ENCODE measurements around the gene BRME1.

BRME1 gene

GRCh38 chr19:13881692-13882418 is 24.1 kb downstream of the BRME1 start:
- H3K27ac ChIP-seq = peak overlapping the region; percentile 80

GRCh38 chr19:13881251-13881691 is 24.6 kb downstream of the BRME1 start:
- Histone ChIP-seq H3K27me3 (ENCODE audit: insufficient read depth, low read depth, severe bottlenecking) (no peaks in the 10 kb centered on the region), H3K9me3 (ENCODE audit: severe bottlenecking) (no peaks in the 10 kb centered on the region), H3K4me3 (ENCODE audit: low read depth, low read length) (peak overlapping the region; percentile 8; the same call in 1 of the 2 replicates), H3K27ac (peak overlapping the region; percentile 80), H3K36me3 (no peaks in the 10 kb centered on the region)
- TF ChIP-seq CTCF (IDR thresholded peaks at IDR 0.05; ENCODE audit: low read depth, low read length) = no peak
- peak; percentile 59 for DNase-seq

More at GRCh38 chr19:13881692-13882418, 24.1 kb downstream of the BRME1 start:
- no peak overlapping the region for H3K4me3 ChIP-seq (ENCODE audit: low read depth, low read length)
- H3K9me3 ChIP-seq (ENCODE audit: severe bottlenecking) = no peaks in the 10 kb centered on the region
- no peak for DNase-seq
- no peaks in the 10 kb centered on the region for H3K36me3 ChIP-seq
- no peaks in the 10 kb centered on the region for H3K27me3 ChIP-seq (ENCODE audit: insufficient read depth, low read depth, severe bottlenecking)
- TF ChIP-seq CTCF (IDR thresholded peaks at IDR 0.05; ENCODE audit: low read depth, low read length) = no peak

GRCh38 chr19:13880059-13881043 is 25.6 kb downstream of the BRME1 start:
- peak; percentile 95 for DNase-seq
- no peaks in the 10 kb centered on the region for H3K9me3 ChIP-seq (ENCODE audit: severe bottlenecking)
- H3K27me3 ChIP-seq (ENCODE audit: insufficient read depth, low read depth, severe bottlenecking) = no peaks in the 10 kb centered on the region
- no peaks in the 10 kb centered on the region for H3K36me3 ChIP-seq
- peak; percentile 97 for TF ChIP-seq CTCF (IDR thresholded peaks at IDR 0.05; ENCODE audit: low read depth, low read length)
- peak overlapping the region; percentile 80 for H3K27ac ChIP-seq
- H3K4me3 ChIP-seq (ENCODE audit: low read depth, low read length) = peak overlapping the region; percentile 39

GRCh38 chr19:13877303-13877702 is 28.6 kb downstream of the BRME1 start:
- Histone ChIP-seq H3K4me3 (ENCODE audit: low read depth, low read length) (no peak overlapping the region), H3K27me3 (ENCODE audit: insufficient read depth, low read depth, severe bottlenecking) (no peaks in the 10 kb centered on the region), H3K27ac (no peak overlapping the region), H3K9me3 (ENCODE audit: severe bottlenecking) (no peaks in the 10 kb centered on the region), H3K36me3 (no peaks in the 10 kb centered on the region)
- no peak for DNase-seq
- TF ChIP-seq CTCF (IDR thresholded peaks at IDR 0.05; ENCODE audit: low read depth, low read length) = no peak

- no peaks in the 10 kb centered on the region for H3K9me3 ChIP-seq (ENCODE audit: severe bottlenecking)
- H3K36me3 ChIP-seq = no peaks in the 10 kb centered on the region
- H3K27me3 ChIP-seq (ENCODE audit: insufficient read depth, low read depth, severe bottlenecking) = no peaks in the 10 kb centered on the region
- DNase-seq = no peak
- no peak within 1 kb of the TSS for H3K4me3 ChIP-seq (ENCODE audit: low read depth, low read length)
- H3K27ac ChIP-seq = no peak within 1 kb of the TSS
- no peak for TF ChIP-seq CTCF (IDR thresholded peaks at IDR 0.05; ENCODE audit: low read depth, low read length)
Observed at GRCh38 chr19:13876834-13877233, 29.1 kb downstream of the BRME1 start, which contains the start of gene NANOS3. NANOS3 (plus strand) TSS chr19:13877134; CDS start chr19:13877249, 115 bp downstream.

All from WERI-Rb-1 (cell line).